Colonic mucosa (tissue), 4 donors: ENCODE measurements around the gene TTC7B. TPM values are rescaled to one million over a fixed set of nuclear protein-coding genes. Genes with fewer than 3 reads are reported as not detected.

Source experiments
- DNase-seq: peaks from one replicate; pipeline ENCODE4 v3.0.0-alpha.2; 2020
- H3K27ac ChIP-seq: fragments of 200-600 bp; one replicate; pipeline ENCODE4 v1.8.0; 2021
- H3K27me3 ChIP-seq: fragments of 200-600 bp; one replicate; pipeline ENCODE4 v1.8.0; 2021
- H3K36me3 ChIP-seq: fragments of 200-600 bp; one replicate; pipeline ENCODE4 v1.8.0; 2021
- H3K4me1 ChIP-seq: fragments of 200-600 bp; one replicate; pipeline ENCODE4 v1.8.0; 2021; ENCODE audit warnings: mild to moderate bottlenecking
- H3K4me3 ChIP-seq: fragments of 200-600 bp; one replicate; pipeline ENCODE4 v1.8.0; 2021
- H3K9ac ChIP-seq, 2 donors: one replicate each; pipeline ENCODE4 v1.7.0; 2013; ENCODE audit warnings: control low read depth in 2 of 2, low read depth in 2 of 2, low read length in 2 of 2
- H3K9me3 ChIP-seq: fragments of 200-600 bp; one replicate; pipeline ENCODE4 v1.8.0; 2021
- intact Hi-C: fragments of 100-400 bp; cut with DNase I; formaldehyde crosslinking; loops from one replicate; pipeline ENCODE4 v1.14.1; 2022
- total RNA-seq, 2 donors: library from RNA; stranded (reverse); fragmentation: NEBNext Ultra II Directional in 1 of 2; extraction: Animal tissue kit (Norgen Biotek cat#: 25700) in 1 of 2; gene quantifications; one replicate each; pipeline ENCODE4 v1.2.1, GENCODE V29; 2021
- TF ChIP-seq, protein P1 (sequence below): fragments of 200-600 bp; IDR thresholded peaks from one replicate; pipeline ENCODE4 v1.8.0; 2022; ENCODE audit warnings: antibody characterized with exemption, mild to moderate bottlenecking
- donor health status: healthy.
- donor health status: DM: no; HTN: no; CAD: no.
- donor health status: DM: no; HTN: no; CAD: no.

The TTC7B gene
- total RNA-seq, 2 donors from 2014 or later: 3.3 to 11.8 TPM

DNA sequence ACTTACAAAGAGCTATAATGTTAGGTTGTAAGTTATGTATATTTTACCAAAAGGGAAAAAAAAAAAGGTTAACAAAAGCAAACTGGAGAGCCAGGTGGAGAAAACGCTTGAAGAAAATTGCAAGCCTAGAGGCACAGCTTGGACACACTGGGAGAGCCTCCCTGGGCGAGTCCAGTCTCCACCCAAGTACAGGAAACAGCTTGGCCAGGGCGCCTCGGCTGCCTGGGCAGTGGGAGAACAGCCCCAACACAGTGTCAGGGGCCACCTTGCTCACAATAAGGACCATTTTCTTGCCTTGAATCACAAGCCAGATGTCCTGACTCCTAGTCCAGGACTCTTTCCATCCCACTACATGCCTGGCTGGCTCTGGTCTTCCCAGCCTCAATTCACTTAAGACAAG is 33.3 kb downstream of the TTC7B start:
- H3K9me3 ChIP-seq: no peaks in the 10 kb centered on the region
- H3K4me3 ChIP-seq: no peak overlapping the region
- TF ChIP-seq, protein P1, sequence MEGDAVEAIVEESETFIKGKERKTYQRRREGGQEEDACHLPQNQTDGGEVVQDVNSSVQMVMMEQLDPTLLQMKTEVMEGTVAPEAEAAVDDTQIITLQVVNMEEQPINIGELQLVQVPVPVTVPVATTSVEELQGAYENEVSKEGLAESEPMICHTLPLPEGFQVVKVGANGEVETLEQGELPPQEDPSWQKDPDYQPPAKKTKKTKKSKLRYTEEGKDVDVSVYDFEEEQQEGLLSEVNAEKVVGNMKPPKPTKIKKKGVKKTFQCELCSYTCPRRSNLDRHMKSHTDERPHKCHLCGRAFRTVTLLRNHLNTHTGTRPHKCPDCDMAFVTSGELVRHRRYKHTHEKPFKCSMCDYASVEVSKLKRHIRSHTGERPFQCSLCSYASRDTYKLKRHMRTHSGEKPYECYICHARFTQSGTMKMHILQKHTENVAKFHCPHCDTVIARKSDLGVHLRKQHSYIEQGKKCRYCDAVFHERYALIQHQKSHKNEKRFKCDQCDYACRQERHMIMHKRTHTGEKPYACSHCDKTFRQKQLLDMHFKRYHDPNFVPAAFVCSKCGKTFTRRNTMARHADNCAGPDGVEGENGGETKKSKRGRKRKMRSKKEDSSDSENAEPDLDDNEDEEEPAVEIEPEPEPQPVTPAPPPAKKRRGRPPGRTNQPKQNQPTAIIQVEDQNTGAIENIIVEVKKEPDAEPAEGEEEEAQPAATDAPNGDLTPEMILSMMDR: no peak
- H3K27me3 ChIP-seq: no peaks in the 10 kb centered on the region
- no peak for DNase-seq
- intact Hi-C loops: no loop called here
- H3K36me3 ChIP-seq: no peaks in the 10 kb centered on the region
- no peaks in the 10 kb centered on the region for H3K4me1 ChIP-seq
- H3K27ac ChIP-seq: no peak overlapping the region
- H3K9ac ChIP-seq: no peak overlapping the region

DNA sequence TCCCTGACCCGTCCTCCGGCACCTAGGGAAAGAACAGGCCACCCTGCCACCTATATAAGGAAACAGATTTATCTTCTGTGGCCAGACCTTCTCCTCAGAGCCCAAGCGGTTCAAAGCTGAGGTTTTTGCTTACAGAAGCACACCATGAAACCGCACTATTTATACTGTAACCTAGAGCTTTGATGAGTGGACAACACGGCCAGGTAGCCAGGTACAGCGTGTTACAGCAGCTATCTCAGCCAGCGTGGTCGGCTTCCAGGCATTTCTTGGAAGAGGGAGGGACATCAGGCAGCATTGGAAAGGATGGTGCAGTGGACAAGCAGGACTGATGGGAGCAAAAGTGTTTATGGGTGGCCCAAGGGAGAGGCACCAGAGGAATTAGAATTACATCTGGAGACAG is 34.4 kb downstream of the TTC7B start:
- DNase-seq: no peak
- Histone ChIP-seq H3K9me3 (no peaks in the 10 kb centered on the region), H3K27me3 (no peaks in the 10 kb centered on the region), H3K4me3 (no peak overlapping the region), H3K9ac (no peak overlapping the region), H3K27ac (no peak overlapping the region), H3K36me3 (no peaks in the 10 kb centered on the region), H3K4me1 (no peaks in the 10 kb centered on the region)
- TF ChIP-seq, protein P1: no peak
- intact Hi-C loops: no loop called here

- H3K27me3 ChIP-seq: no peaks in the 10 kb centered on the region
- intact Hi-C loops: no loop called here
- H3K9ac ChIP-seq: no peak overlapping the region
- no peak for DNase-seq
- no peaks in the 10 kb centered on the region for H3K9me3 ChIP-seq
- no peak overlapping the region for H3K27ac ChIP-seq
- H3K36me3 ChIP-seq: no peaks in the 10 kb centered on the region
- H3K4me3 ChIP-seq: no peak overlapping the region
- TF ChIP-seq, protein P1: no peak
- H3K4me1 ChIP-seq: no peaks in the 10 kb centered on the region
Observed at GRCh38 chr14:90781344-90781761, 34.9 kb downstream of the TTC7B start.

DNA sequence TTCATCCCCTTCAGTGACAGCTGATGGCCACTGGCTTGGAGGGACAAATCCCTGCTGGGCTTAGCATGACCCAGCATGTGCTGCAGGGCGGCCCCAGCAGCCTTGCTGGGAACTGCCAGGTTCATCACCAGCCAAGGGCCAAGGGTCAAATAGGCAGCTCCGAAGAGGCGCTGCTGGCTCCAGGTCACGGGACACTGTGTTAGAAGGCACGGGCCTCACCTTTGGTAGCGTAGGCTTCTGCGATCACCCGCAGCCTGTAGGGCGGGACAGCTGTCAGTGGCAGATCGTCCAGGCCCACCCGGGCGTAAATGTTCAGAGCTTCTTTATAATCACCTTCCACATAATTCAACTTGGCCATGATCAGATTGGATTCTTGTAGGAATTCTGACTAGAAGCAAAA is 35.7 kb downstream of the TTC7B start:
- Histone ChIP-seq H3K4me1 (no peaks in the 10 kb centered on the region), H3K27ac (no peak overlapping the region), H3K27me3 (no peaks in the 10 kb centered on the region), H3K9me3 (no peaks in the 10 kb centered on the region), H3K4me3 (no peak overlapping the region), H3K9ac (no peak overlapping the region), H3K36me3 (no peaks in the 10 kb centered on the region)
- intact Hi-C loops: no loop called here
- TF ChIP-seq, protein P1: no peak
- DNase-seq: no peak

DNA sequence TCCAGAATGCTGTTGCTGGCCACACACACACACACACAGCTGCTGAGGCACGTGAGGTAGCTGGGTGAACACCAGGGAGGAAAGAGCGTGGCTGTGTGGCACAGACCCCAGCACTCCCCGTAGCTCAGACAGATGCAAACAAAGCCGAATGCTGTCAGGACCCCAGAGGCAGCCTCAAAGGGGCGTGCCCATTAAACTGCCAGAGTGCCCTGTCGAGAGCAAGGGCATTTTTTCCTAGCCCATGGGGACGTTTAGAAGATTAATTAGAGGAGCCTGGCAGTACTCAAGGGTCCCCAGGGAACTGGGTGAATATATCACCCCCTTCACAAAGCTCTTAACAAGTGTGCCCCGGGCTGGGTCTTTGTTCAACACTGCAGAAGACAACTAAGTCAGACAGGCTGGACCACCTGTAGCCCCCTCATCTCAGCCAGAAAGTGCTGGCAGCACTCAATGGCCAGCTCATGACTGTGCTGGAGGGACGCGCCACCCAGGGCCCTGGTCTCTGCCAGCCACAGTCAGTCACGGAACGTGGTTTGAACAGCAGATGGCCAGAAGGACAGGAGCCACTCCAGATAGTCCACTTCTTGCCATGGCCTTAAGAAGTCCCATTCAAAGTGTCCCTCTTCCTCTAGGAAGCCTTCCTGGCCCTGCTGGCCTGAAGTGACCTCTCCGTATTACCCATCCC is 37.5 kb downstream of the TTC7B start:
- Histone ChIP-seq H3K4me3 (no peak overlapping the region), H3K27ac (no peak overlapping the region), H3K9me3 (no peaks in the 10 kb centered on the region), H3K36me3 (no peaks in the 10 kb centered on the region), H3K4me1 (no peaks in the 10 kb centered on the region), H3K27me3 (no peaks in the 10 kb centered on the region), H3K9ac (no peak overlapping the region)
- TF ChIP-seq, protein P1: no peak
- no peak for DNase-seq
- intact Hi-C loops: no loop called here
